ACC112 (cell line): ENCODE results near the gene POLR1A.

Source experiments
- H2AFZ ChIP-seq: fragments of 200-600 bp; sonication (generic); one replicate; pipeline ENCODE4 v1.6.0; 2017; ENCODE audit warnings: antibody characterized with exemption, low read length; ENCODE audit not compliant: unreplicated experiment
- H3K27ac ChIP-seq: fragments of 200-600 bp; sonication (generic); 2 replicates; pipeline ENCODE4 v1.5.1; 2014; ENCODE audit warnings: low read depth, mild to moderate bottlenecking, antibody characterized with exemption, low read length, moderate library complexity
- H3K27me3 ChIP-seq: fragments of 200-600 bp; sonication (generic); 2 replicates; pipeline ENCODE4 v1.6.1; 2014; ENCODE audit warnings: mild to moderate bottlenecking, antibody characterized with exemption, low read length, moderate library complexity, mixed read lengths; ENCODE audit not compliant: insufficient read depth
- H3K36me3 ChIP-seq: fragments of 200-600 bp; sonication (generic); 2 replicates; pipeline ENCODE4 v1.6.1; 2016; ENCODE audit warnings: mild to moderate bottlenecking, antibody characterized with exemption, low read length, moderate library complexity, mixed read lengths; ENCODE audit not compliant: insufficient read depth
- H3K4me1 ChIP-seq: fragments of 200-600 bp; sonication (generic); one replicate; pipeline ENCODE4 v1.6.1; 2016; ENCODE audit warnings: low read length, mixed read lengths; ENCODE audit not compliant: insufficient read depth, unreplicated experiment, control insufficient read depth
- H3K4me3 ChIP-seq: fragments of 200-600 bp; sonication (generic); 2 replicates; pipeline ENCODE4 v1.5.1; 2014; ENCODE audit warnings: mild to moderate bottlenecking, low read depth, low read length
- H3K79me2 ChIP-seq: fragments of 200-600 bp; sonication (generic); one replicate; pipeline ENCODE4 v1.6.0; 2016; ENCODE audit warnings: low read length; ENCODE audit not compliant: control insufficient read depth, unreplicated experiment, insufficient read depth

Gene POLR1A

GRCh38 chr2:86105252-86105968, at the start of gene POLR1A:
Gene POLR1A, minus strand, starts transcription at chr2:86105886. Its CDS starts 110 bp downstream, at chr2:86105776.
- no peaks in the 10 kb centered on the region for H3K27me3 ChIP-seq
- H3K36me3 ChIP-seq = peaks cover 34% of the 10 kb centered on the region
- peaks cover 89% of the 10 kb centered on the region for H3K79me2 ChIP-seq
- H3K4me3 ChIP-seq = peak within 1 kb of the TSS; percentile 100
- H3K27ac ChIP-seq = peak within 1 kb of the TSS; percentile 76
- H3K4me1 ChIP-seq = peaks cover 25% of the 10 kb centered on the region
- peak within 1 kb of the TSS; percentile 100 for H2AFZ ChIP-seq

DNA sequence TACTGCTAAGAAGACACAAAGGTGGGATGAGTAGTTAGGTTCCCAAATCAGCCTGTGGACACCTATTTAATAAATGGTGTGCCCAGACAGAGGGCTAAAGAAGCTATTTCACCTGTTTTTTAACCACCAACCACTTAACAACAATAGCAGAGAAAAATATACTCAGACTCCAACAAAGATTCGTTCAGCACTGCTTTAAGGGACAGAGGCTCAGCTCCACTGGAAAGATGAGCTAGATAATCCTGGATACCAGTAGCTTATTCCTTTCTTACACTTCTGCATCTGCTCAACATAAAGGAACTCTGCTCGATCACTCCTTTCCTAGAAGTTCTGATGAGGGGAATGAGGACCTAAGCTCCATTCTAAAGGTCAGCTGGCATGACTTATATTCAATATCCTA, 44.8 kb upstream of the POLR1A start:
- Histone ChIP-seq H3K27ac (no peak overlapping the region), H3K27me3 (no peaks in the 10 kb centered on the region), H3K36me3 (peaks cover 39% of the 10 kb centered on the region), H3K4me1 (no peaks in the 10 kb centered on the region), H3K4me3 (no peak overlapping the region), H3K79me2 (no peaks in the 10 kb centered on the region), H2AFZ (no peak overlapping the region)

- Histone ChIP-seq H3K27ac (no peak overlapping the region), H3K36me3 (peaks cover 47% of the 10 kb centered on the region), H3K4me3 (no peak overlapping the region), H3K4me1 (no peaks in the 10 kb centered on the region), H2AFZ (no peak overlapping the region), H3K27me3 (no peaks in the 10 kb centered on the region), H3K79me2 (no peaks in the 10 kb centered on the region)
Measured at GRCh38 chr2:86147793-86148192, 42.1 kb upstream of the POLR1A start.

DNA sequence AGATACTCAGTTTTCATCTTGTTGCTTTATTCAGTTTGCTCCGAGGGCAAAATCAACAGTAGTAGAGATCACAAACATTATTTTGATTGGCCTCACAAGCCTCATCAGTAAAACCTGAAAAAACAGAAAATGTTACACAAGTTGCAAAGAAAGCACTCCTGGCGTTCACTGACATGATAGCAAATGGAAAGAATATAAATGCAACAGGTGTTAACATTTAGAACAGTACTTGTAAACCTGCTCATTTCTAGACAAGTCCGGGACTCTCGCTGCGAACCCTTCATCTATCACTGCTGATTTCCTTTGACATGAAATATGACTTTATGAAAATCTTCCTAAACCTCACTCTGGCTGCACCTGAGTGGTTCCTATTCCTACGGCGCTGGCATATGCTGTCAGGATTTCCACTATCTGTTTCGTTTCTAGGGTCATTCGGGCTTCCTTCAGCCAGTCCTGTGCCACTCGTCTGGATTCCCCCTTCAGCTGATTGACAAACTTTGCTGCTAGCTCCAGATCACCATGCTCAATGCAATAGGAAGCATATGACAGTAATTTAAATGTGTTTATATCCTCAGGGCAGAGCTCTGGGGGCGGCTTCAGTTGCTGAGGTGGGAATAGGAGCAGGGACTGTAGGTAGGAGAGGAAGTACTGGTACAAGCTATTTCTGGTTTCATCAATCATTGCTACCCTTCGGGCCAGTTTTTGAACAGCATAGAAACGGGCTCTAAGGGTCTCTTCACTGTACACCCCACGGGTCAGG, 38.4 kb upstream of the POLR1A start:
- H3K27me3 ChIP-seq = no peaks in the 10 kb centered on the region
- no peaks in the 10 kb centered on the region for H3K4me1 ChIP-seq
- H3K36me3 ChIP-seq = peaks cover 40% of the 10 kb centered on the region
- H3K27ac ChIP-seq = no peak overlapping the region
- no peak overlapping the region for H3K4me3 ChIP-seq
- no peaks in the 10 kb centered on the region for H3K79me2 ChIP-seq
- no peak overlapping the region for H2AFZ ChIP-seq

DNA sequence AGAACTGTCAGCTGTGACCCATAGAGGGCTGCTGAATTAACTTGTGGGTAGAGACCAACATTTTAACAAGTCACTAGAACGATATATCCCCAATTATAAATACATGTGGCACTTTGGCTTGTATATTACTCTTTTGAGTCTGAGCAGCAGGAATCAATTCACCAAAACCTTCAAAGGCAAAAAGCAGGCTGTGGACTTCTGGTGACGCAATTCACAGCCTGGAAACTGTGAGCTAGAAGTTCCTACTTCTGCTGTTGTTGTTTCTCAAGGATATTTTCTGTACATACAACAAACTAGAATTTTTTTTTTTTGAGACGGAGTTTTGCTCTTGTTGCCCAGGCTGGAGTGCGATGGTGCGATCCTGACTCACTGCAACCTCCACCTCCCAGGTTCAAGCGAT, 37.6 kb upstream of the POLR1A start:
- Histone ChIP-seq H3K27ac (no peak overlapping the region), H3K79me2 (no peaks in the 10 kb centered on the region), H3K4me1 (no peaks in the 10 kb centered on the region), H2AFZ (no peak overlapping the region), H3K36me3 (peaks cover 40% of the 10 kb centered on the region), H3K4me3 (no peak overlapping the region), H3K27me3 (no peaks in the 10 kb centered on the region)

DNA sequence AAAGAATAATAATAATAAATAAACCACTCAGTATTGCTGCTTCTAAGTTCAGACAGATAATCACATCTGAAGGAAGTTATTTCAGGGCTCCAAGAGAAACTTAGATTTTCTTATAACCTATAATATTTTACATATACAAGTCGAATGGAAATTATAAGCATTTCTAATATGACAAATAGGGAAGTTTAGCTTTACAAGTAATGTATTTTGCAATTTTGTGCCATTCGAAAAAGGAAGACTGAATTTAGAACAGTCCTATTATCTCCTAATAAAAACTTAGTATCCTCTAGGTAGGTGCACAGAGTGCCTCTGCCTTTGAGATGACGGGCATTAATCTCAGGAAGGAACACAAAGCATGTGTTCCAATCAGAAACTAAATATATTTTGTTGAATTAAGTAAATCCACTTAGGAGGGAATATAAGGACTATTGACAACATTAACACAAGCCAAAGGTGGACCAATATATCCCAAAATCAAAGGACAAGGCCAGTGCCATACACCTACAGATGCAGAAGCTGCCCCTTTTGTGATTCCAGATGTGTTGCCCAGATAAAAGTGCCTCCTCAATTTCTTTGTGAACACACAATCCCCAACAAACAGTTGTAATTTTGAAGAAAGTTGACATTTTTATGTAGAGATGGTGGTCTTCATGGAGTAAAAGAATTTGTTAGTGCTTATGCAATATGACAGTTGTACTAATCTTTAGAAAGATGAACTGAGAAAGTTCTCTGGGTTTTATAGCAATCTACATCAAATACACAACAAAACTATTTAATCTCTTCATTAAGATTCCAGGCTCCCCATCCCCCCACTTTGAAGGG, 37.0 kb upstream of the POLR1A start:
- Histone ChIP-seq H3K36me3 (peaks cover 37% of the 10 kb centered on the region), H3K4me3 (no peak overlapping the region), H3K79me2 (no peaks in the 10 kb centered on the region), H3K4me1 (no peaks in the 10 kb centered on the region), H2AFZ (no peak overlapping the region), H3K27ac (no peak overlapping the region), H3K27me3 (no peaks in the 10 kb centered on the region)

GRCh38 chr2:86140969-86141392, 35.3 kb upstream of the POLR1A start:
- Histone ChIP-seq H3K36me3 (peaks cover 41% of the 10 kb centered on the region), H3K27me3 (no peaks in the 10 kb centered on the region), H3K4me3 (no peak overlapping the region), H3K4me1 (no peaks in the 10 kb centered on the region), H2AFZ (no peak overlapping the region), H3K27ac (no peak overlapping the region), H3K79me2 (no peaks in the 10 kb centered on the region)

DNA sequence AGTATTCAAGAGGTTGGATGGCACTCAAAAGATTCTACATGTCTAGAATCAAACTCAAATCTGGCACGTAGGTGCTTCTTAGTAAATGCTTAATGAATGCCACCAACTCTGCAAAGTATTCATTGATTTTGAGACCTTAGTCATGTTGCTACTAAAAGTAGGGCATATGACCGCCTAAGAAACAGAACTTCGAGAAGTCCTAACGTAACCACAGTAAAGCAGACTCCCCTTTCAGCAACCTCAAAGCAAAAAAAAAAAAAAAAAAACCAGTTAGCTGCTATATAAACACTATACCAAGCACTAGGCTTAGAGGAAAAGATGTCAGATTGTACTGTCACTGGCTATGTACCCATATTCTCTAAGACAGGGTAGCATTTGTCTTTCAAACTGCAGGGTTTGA, 34.3 kb upstream of the POLR1A start:
- Histone ChIP-seq H3K4me3 (no peak overlapping the region), H3K27ac (no peak overlapping the region), H3K79me2 (no peaks in the 10 kb centered on the region), H3K36me3 (peaks cover 41% of the 10 kb centered on the region), H3K27me3 (no peaks in the 10 kb centered on the region), H2AFZ (no peak overlapping the region), H3K4me1 (no peaks in the 10 kb centered on the region)

- Histone ChIP-seq H3K27ac (no peak overlapping the region), H2AFZ (no peak overlapping the region), H3K36me3 (peaks cover 43% of the 10 kb centered on the region), H3K4me3 (no peak overlapping the region), H3K79me2 (no peaks in the 10 kb centered on the region), H3K27me3 (no peaks in the 10 kb centered on the region), H3K4me1 (no peaks in the 10 kb centered on the region)
Measured at GRCh38 chr2:86138736-86139625, 33.3 kb upstream of the POLR1A start.

- H3K4me3 ChIP-seq = no peak overlapping the region
- H3K27ac ChIP-seq = no peak overlapping the region
- no peaks in the 10 kb centered on the region for H3K79me2 ChIP-seq
- no peaks in the 10 kb centered on the region for H3K27me3 ChIP-seq
- no peak overlapping the region for H2AFZ ChIP-seq
- peaks cover 57% of the 10 kb centered on the region for H3K36me3 ChIP-seq
- H3K4me1 ChIP-seq = no peaks in the 10 kb centered on the region
Measured at GRCh38 chr2:86136141-86136540, 30.5 kb upstream of the POLR1A start.
